HG02885 (cell line): ENCODE data around the gene C18orf54.
A peak's percentile ranks its signal among the peaks of the same experiment; 100 is the strongest.
"Not testable (repeated sequence)": the region's sequence is repeated elsewhere in the genome, so short reads cannot be mapped to it uniquely, and the experiment has no call there.

Source experiments
- ATAC-seq: cut with Tn5 transposase; IDR thresholded peaks from one replicate; pipeline ENCODE4 v1.9.1; 2021; ENCODE audit warnings: mild to moderate bottlenecking; ENCODE audit not compliant: unreplicated experiment, poor library complexity

Gene C18orf54

DNA sequence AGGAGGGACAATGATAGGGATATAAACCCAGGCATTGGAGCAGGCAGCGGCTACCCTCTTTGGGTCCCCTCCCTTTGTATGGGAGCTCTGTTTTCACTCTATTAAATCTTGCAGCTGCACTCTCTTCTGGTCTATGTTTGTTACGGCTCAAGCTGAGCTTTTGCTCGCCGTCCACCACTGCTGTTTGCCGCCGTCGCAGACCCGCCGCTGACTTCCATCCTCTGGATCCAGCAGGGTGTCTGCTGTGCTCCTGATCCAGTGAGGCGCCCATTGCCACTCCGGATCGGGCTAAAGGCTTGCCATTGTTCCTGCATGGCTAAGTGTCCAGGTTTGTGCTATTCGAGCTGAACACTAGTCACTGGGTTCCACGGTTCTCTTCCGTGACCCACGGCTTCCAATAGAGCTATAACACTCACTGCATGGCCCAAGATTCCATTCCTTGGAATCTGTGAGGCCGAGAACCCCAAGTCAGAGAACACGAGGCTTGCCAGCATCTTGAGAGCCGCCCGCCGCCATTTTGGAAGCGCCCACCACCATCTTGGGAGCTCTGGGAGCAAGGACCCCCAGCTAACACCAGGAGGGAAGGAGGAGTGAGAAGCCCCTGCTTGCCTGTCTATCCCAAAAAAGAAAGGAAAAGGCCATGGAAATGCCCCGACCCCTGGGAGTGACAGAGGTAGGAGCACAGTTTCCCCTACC is 29.2 kb downstream of the C18orf54 start:
- ATAC-seq, result not testable (repeated sequence)

DNA sequence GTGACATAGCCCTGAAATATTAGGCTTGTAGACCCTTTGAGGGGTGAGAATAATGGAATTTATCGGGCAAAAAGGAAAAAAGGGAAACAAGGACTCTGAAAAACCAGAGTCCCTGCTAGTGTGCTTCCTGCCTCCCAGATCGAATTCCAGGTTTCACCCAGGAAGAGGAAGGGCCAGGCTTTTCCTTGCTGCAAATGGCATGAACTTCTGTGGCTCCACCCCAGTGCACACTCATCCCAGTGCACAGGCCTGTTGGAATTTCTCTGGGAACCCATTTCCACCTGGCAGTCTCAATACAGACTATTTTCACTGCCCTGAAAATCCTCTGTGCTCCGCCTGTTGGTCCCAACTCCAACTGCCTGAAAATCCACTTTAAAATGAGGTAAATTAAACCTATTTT is 29.9 kb downstream of the C18orf54 start:
- no peak for ATAC-seq

DNA sequence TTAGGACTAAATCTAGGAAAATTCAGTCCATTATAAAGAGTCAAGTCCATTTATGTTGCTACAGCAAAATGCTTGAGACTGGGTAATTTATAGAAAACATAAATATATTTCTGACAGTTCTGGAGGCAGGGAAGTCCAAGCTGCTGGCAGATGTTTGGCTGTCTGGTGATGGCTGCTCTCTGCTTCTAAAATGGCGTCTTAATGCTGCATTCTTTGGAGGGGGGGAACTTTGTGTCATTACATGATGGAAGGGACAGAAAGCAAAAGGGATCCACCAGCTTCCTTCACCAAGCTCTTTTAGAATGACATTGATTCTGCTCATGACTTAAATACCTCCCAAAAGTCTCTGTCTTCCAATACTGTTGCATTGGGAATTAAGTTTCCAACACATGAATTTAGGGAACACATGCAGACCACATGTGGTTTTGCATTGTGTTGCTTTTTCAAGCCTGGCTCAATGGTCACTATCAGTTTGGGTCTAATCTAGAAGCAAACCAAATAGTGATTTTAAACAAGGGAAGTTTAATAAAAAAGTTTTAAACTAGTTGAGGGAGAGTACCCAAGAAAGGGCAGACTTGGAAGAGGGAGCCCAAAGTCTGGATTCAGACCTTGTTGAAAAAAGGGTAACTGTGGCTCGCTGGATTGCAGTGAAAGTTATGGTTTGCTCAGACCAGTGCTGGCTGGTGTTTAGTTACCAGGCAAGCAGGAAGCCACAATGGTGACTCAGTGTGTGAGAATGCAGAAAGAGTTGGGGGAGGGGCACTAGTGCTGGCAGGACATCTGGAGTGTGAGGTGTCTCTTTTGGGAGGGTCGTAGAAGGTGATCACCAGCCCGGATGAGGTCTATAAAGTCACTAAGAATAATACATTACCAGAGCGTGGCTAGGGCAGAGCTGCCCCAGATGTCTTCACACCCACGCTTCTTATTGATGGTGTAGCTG is 30.8 kb downstream of the C18orf54 start:
- ATAC-seq, result peak; percentile 89

DNA sequence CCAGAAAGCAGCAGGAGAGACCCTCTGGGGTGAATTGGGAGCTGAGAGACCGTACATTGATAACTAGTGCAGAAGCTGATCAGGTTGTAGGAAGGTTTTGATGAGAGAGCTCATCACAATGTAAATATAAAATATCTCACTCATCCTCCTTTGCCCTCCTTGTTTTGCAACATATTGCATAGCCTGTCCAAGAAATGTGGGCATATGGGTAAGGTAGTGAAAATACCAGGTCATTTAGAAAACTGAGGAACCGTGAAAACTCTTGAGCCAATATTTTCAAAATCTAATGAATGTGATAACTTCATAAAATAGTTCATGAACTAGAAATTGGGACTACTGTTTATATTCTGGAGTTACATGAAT is 31.4 kb downstream of the C18orf54 start:
- ATAC-seq, result no peak

DNA sequence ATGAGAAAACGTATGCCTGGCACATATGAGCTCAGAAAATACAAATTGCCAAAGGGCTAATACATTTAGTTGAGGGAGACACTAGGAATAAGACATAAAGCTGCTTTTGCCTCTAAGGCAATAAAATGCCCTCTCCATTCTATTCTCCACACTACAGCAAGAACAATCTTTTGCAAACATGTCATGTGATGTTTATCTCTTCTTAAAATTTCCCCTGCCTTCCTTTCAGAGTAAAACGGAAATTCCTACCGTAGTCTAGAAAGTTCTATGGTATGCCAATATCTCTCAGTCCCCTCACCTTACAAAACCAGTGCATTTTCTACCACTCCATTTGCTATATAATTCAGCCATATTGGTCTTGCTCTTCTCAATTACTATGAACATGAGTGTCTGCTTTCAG is 33.1 kb downstream of the C18orf54 start:
- no peak for ATAC-seq

- ATAC-seq, result peak; percentile 60
Measured at GRCh38 chr18:54392543-54393023, 34.9 kb downstream of the C18orf54 start.

DNA sequence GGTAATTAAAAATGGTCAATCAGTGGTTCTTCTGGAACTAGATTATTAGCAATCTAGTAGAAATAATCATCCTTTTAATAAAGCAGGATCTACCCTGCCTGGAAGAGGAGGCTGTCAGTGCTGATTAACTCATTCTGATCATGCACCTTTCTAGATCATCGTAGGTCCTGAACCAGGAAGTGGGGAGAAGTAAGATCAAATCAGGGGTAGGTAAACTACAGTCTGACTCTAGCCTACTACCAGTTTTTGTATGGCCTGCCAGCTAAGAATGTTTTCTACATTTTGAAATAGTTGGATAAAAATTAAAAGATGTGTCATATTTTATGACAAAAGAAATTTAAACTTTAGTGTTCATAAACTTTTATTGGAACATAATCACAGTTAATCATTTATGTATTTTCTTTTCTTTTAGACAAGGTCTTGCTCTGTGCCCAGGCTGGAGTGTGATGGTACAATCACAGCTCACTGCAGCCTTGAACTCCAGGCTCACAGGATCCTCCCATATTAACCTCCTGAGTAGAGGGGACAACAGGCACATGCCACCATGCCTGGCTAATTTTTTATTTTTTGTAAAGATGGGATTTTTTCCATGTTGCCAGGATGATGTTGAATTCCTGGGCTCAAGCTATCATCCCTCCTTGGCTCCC is 36.1 kb downstream of the C18orf54 start:
- no peak for ATAC-seq

GRCh38 chr18:54396760-54397159 is 39.1 kb downstream of the C18orf54 start:
- ATAC-seq, result peak; percentile 63

GRCh38 chr18:54405290-54405689 is 47.6 kb downstream of the C18orf54 start:
- ATAC-seq, result no peak

- no peak for ATAC-seq
Measured at GRCh38 chr18:54411781-54412180, 54.1 kb downstream of the C18orf54 start.

DNA sequence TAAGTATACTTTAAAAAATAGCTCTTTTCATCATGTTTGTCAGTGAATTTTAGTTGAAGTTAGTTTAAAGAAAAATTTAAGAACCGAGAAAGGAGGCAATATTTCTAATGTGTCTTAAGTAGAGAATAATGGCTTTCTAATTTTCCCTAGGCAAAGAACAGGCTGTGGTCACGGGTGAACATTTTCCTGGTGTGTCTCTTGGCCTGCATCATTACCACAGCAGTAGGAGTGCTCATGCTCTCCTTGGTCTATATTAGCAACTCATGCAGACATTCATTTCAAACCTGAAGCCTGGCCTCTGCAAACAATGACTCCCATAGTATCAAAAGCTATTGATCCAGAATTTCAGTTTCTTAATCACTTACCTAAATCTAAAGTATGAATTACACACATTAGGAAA is 57.4 kb downstream of the C18orf54 start:
- ATAC-seq, result no peak

- ATAC-seq, result no peak
Measured at GRCh38 chr18:54416436-54416835, 58.7 kb downstream of the C18orf54 start.

DNA sequence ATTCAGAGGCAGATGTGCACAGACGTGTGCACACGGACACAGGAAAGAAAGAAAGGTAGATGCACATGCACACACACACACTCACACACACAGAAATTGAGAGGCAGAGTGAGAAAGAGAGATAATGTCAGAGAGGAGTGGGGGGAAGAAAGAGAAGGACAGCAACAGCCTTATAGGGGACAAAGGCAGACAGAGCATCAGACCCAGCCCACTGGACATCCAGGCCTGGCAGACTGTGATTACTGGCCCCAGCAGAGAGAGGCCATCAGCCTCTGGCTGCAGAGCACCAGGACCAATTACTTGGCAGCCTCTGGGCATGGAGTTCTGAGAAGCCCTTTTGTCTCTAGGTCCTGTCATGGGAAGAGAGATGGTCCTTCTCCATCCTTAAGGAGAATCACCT is 66.1 kb downstream of the C18orf54 start:
- no peak for ATAC-seq

DNA sequence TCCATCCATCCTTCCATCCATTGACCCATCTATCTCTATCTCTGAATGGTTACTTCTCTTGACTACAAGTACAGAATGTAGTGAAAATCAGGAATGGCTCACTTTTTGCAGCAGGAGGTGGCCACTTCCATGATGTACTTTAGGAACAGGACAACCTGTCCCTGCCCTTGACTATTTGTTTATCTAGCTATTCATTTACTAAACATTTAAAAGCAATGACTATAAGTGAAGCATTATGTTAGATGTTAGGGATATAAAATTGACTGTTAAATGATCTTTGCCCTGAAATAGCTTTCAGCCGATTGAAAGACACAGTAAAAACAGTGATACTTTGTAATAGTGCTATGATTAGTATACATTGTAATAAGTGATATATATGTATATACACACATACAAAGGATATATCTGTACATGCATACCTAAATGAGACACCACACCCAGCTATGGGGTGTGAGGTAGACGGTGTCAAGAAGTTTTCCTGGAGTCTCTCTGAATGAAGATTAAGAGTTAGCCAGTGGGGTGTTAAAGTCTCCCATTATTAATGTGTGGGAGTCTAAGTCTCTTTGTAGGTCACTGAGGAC is 68.5 kb downstream of the C18orf54 start:
- ATAC-seq, result no peak
